ENCODE data around the gene TPRG1L. TPM values are rescaled to one million over a fixed set of nuclear protein-coding genes. Genes with fewer than 3 reads are reported as not detected.

TPRG1L gene
- total RNA-seq, 4 donors from 2014 or later = 42.6 to 60.3 (median 52.5) TPM

GRCh38 chr1:3633344-3634058 is 8.7 kb downstream of the TPRG1L start:
- no peak for TF ChIP-seq CTCF (IDR thresholded peaks at IDR 0.05; ENCODE audit: low read depth)

GRCh38 chr1:3634059-3634800 is 9.4 kb downstream of the TPRG1L start:
- no peak for TF ChIP-seq CTCF (IDR thresholded peaks at IDR 0.05; ENCODE audit: low read depth)

- no peak for TF ChIP-seq CTCF (IDR thresholded peaks at IDR 0.05; ENCODE audit: low read depth)
These were observed 11.3 kb downstream of the TPRG1L start for GRCh38 chr1:3636080-3636479.

GRCh38 chr1:3636531-3636930 is 11.7 kb downstream of the TPRG1L start:
- no peak for TF ChIP-seq CTCF (IDR thresholded peaks at IDR 0.05; ENCODE audit: low read depth)

GRCh38 chr1:3638027-3638426 is 13.2 kb downstream of the TPRG1L start:
- no peak for TF ChIP-seq CTCF (IDR thresholded peaks at IDR 0.05; ENCODE audit: low read depth)

GRCh38 chr1:3638676-3639075 is 13.9 kb downstream of the TPRG1L start:
- no peak for TF ChIP-seq CTCF (IDR thresholded peaks at IDR 0.05; ENCODE audit: low read depth)

- TF ChIP-seq CTCF (IDR thresholded peaks at IDR 0.05; ENCODE audit: low read depth) = no peak
These were observed 14.6 kb downstream of the TPRG1L start for GRCh38 chr1:3639397-3639911.

Data from subcutaneous adipose tissue (tissue), 4 donors.